HG03575 (cell line): ENCODE results near the gene EMC1.
"Not testable (repeated sequence)": the region's sequence is repeated elsewhere in the genome, so short reads cannot be mapped to it uniquely, and the experiment has no call there.

Experiments
- ATAC-seq: cut with Tn5 transposase; IDR thresholded peaks from one replicate; pipeline ENCODE4 v1.9.1; 2021; ENCODE audit not compliant: unreplicated experiment, insufficient number of reproducible peaks, low FRiP score; ENCODE audit errors: extremely low read depth

EMC1 gene

GRCh38 chr1:19251305-19252196, at the start of gene EMC1, which contains the start of gene MRTO4:
Gene EMC1 (minus strand): TSS chr1:19251524. CDS start chr1:19251509, 15 bp downstream.
Gene MRTO4 (plus strand): TSS chr1:19251805. CDS start chr1:19251836, 31 bp downstream.
- ATAC-seq, result no peak

- ATAC-seq, result no peak
Observed at GRCh38 chr1:19300211-19300610, 48.9 kb upstream of the EMC1 start.

GRCh38 chr1:19294638-19295037, 43.3 kb upstream of the EMC1 start:
- no peak for ATAC-seq

GRCh38 chr1:19289244-19289643, 37.9 kb upstream of the EMC1 start:
- no peak for ATAC-seq

- not testable (repeated sequence) for ATAC-seq
Observed at GRCh38 chr1:19288324-19289241, 37.3 kb upstream of the EMC1 start, which contains the start of gene AKR7A3. Gene AKR7A3 (minus strand): TSS chr1:19288770. CDS start chr1:19288709, 61 bp downstream.

GRCh38 chr1:19287436-19288185, 36.3 kb upstream of the EMC1 start:
- no peak for ATAC-seq

GRCh38 chr1:19285807-19286206, 34.5 kb upstream of the EMC1 start:
- not testable (repeated sequence) for ATAC-seq

- not testable (repeated sequence) for ATAC-seq
Observed at GRCh38 chr1:19285366-19285765, 34.0 kb upstream of the EMC1 start.

GRCh38 chr1:19284881-19285280, 33.6 kb upstream of the EMC1 start:
- ATAC-seq, result no peak

- ATAC-seq, result no peak
Observed at GRCh38 chr1:19283891-19284290, 32.6 kb upstream of the EMC1 start.

- no peak for ATAC-seq
Observed at GRCh38 chr1:19274636-19275035, 23.3 kb upstream of the EMC1 start.

- not testable (repeated sequence) for ATAC-seq
Observed at GRCh38 chr1:19273844-19274531, 22.7 kb upstream of the EMC1 start.

- ATAC-seq, result no peak
Observed at GRCh38 chr1:19273106-19273843, 22.0 kb upstream of the EMC1 start.

- no peak for ATAC-seq
Observed at GRCh38 chr1:19272064-19272463, 20.7 kb upstream of the EMC1 start.

GRCh38 chr1:19270343-19270730, 19.0 kb upstream of the EMC1 start:
- not testable (repeated sequence) for ATAC-seq

GRCh38 chr1:19269427-19270342, 18.4 kb upstream of the EMC1 start:
- ATAC-seq, result not testable (repeated sequence)

- ATAC-seq, result no peak
Observed at GRCh38 chr1:19268445-19268844, 17.1 kb upstream of the EMC1 start.
